HG03066 (cell line): ENCODE data around the gene CA9.
"Not testable (repeated sequence)": the region's sequence is repeated elsewhere in the genome, so short reads cannot be mapped to it uniquely, and the experiment has no call there.

Experiments
- ATAC-seq: cut with Tn5 transposase; IDR thresholded peaks from one replicate; pipeline ENCODE4 v1.9.1; 2021; ENCODE audit warnings: low read depth; ENCODE audit not compliant: unreplicated experiment

Gene CA9

GRCh38 chr9:35673132-35674024, at the start of gene CA9:
CA9 (plus strand) TSS chr9:35673928; CDS start chr9:35673960, 32 bp downstream.
- no peak for ATAC-seq

- no peak for ATAC-seq
These were observed 46.2 kb upstream of the CA9 start for GRCh38 chr9:35627575-35627974.

- no peak for ATAC-seq
These were observed 45.2 kb upstream of the CA9 start for GRCh38 chr9:35628389-35628991.

GRCh38 chr9:35629597-35629996, 44.1 kb upstream of the CA9 start:
- ATAC-seq: no peak

GRCh38 chr9:35635730-35636129, 38.0 kb upstream of the CA9 start:
- no peak for ATAC-seq

GRCh38 chr9:35636135-35636876, 37.4 kb upstream of the CA9 start:
- ATAC-seq: no peak

- ATAC-seq: not testable (repeated sequence)
These were observed 36.9 kb upstream of the CA9 start for GRCh38 chr9:35636877-35637246.

GRCh38 chr9:35637427-35637955, 36.2 kb upstream of the CA9 start:
- ATAC-seq: not testable (repeated sequence)

- not testable (repeated sequence) for ATAC-seq
These were observed 35.0 kb upstream of the CA9 start for GRCh38 chr9:35638751-35639150.

GRCh38 chr9:35639225-35639624, 34.5 kb upstream of the CA9 start:
- not testable (repeated sequence) for ATAC-seq

- ATAC-seq: no peak
These were observed 34.1 kb upstream of the CA9 start for GRCh38 chr9:35639631-35640030.

GRCh38 chr9:35640431-35640830, 33.3 kb upstream of the CA9 start:
- ATAC-seq: not testable (repeated sequence)

- ATAC-seq: not testable (repeated sequence)
These were observed 32.2 kb upstream of the CA9 start for GRCh38 chr9:35641478-35641877.

- ATAC-seq: no peak
These were observed 30.7 kb upstream of the CA9 start for GRCh38 chr9:35643046-35643445.

GRCh38 chr9:35645736-35646135, 28.0 kb upstream of the CA9 start:
- not testable (repeated sequence) for ATAC-seq

GRCh38 chr9:35646153-35646532, 27.6 kb upstream of the CA9 start:
- no peak for ATAC-seq

GRCh38 chr9:35646533-35647265, 27.0 kb upstream of the CA9 start:
- peak; percentile 81 for ATAC-seq

GRCh38 chr9:35649431-35650340, 24.0 kb upstream of the CA9 start:
- no peak for ATAC-seq
